Measurements from ENCODE around the gene SSR3.

DNA sequence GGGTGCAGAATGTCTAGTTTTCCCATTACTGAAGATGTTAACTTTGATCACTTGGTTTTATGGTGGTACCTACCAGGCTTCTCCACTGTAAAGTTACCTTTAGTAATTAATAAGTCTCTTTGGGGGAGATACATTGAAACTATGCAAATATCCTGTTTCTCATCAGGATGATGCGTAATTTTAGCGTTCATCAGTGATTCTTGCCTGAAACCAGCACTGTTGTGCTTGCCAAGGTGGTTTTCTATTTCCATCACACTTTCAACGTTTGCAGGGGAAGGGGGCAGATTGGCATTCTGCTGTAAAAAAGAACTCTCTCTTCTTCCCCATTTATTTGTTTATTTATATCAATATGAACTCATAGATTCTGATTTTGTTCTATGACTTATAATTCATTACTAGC lies 61.0 kb downstream of the SSR3 start:
- no peak for TF ChIP-seq POLR2A (IDR thresholded peaks at IDR 0.05; ENCODE audit: insufficient read depth in 1 of 2, low read depth in 2 of 2, low read length in 2 of 2)
- TF ChIP-seq RFX5 (IDR thresholded peaks at IDR 0.05; ENCODE audit: low read depth, low read length) = no peak
- TF ChIP-seq, protein P1, sequence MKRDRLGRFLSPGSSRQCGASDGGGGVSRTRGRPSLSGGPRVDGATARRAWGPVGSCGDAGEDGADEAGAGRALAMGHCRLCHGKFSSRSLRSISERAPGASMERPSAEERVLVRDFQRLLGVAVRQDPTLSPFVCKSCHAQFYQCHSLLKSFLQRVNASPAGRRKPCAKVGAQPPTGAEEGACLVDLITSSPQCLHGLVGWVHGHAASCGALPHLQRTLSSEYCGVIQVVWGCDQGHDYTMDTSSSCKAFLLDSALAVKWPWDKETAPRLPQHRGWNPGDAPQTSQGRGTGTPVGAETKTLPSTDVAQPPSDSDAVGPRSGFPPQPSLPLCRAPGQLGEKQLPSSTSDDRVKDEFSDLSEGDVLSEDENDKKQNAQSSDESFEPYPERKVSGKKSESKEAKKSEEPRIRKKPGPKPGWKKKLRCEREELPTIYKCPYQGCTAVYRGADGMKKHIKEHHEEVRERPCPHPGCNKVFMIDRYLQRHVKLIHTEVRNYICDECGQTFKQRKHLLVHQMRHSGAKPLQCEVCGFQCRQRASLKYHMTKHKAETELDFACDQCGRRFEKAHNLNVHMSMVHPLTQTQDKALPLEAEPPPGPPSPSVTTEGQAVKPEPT (CRISPR knock-in tag; IDR thresholded peaks at IDR 0.05; ENCODE audit: low read depth) = no peak
- TF ChIP-seq, protein P2, sequence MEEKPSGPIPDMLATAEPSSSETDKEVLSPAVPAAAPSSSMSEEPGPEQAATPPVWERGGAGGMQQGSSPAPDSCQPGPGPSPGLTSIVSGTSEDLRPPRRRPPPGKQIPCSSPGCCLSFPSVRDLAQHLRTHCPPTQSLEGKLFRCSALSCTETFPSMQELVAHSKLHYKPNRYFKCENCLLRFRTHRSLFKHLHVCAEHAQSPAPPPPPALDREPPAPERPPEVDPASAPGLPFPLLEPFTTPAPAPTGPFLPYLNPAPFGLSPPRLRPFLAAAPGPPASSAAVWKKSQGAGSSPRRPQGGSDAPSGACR (CRISPR knock-in tag; IDR thresholded peaks at IDR 0.05) = no peak
- TF ChIP-seq, protein P3, sequence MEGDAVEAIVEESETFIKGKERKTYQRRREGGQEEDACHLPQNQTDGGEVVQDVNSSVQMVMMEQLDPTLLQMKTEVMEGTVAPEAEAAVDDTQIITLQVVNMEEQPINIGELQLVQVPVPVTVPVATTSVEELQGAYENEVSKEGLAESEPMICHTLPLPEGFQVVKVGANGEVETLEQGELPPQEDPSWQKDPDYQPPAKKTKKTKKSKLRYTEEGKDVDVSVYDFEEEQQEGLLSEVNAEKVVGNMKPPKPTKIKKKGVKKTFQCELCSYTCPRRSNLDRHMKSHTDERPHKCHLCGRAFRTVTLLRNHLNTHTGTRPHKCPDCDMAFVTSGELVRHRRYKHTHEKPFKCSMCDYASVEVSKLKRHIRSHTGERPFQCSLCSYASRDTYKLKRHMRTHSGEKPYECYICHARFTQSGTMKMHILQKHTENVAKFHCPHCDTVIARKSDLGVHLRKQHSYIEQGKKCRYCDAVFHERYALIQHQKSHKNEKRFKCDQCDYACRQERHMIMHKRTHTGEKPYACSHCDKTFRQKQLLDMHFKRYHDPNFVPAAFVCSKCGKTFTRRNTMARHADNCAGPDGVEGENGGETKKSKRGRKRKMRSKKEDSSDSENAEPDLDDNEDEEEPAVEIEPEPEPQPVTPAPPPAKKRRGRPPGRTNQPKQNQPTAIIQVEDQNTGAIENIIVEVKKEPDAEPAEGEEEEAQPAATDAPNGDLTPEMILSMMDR (CRISPR knock-in tag; IDR thresholded peaks at IDR 0.05) = no peak
